Chondrocyte (in vitro differentiated cells): ENCODE results near the gene SAMD11. TPM values are rescaled to one million over a fixed set of nuclear protein-coding genes. Genes with fewer than 3 reads are reported as not detected.

ENCODE experiments used
- DNase-seq: peaks from one replicate; pipeline ENCODE4 v3.0.0; 2021; ENCODE audit warnings: mixed read lengths, low spot score
- H3K27ac Mint-ChIP-seq: one replicate; pipeline ENCODE4 v1.8.0; 2021; ENCODE audit warnings: mild to moderate bottlenecking, moderate library complexity, mixed read lengths; ENCODE audit not compliant: unreplicated experiment
- H3K27me3 Mint-ChIP-seq: 2 replicates; pipeline ENCODE4 v1.8.0; 2021; ENCODE audit warnings: low read depth, mixed read lengths
- H3K36me3 Mint-ChIP-seq: 2 replicates; pipeline ENCODE4 v1.8.0; 2021; ENCODE audit warnings: low read depth, mixed read lengths
- H3K4me1 Mint-ChIP-seq: 2 replicates; pipeline ENCODE4 v1.8.0; 2021; ENCODE audit warnings: low read depth, mild to moderate bottlenecking, mixed read lengths
- H3K4me3 Mint-ChIP-seq: one replicate; pipeline ENCODE4 v1.8.0; 2021; ENCODE audit warnings: mild to moderate bottlenecking, moderate library complexity, mixed read lengths; ENCODE audit not compliant: unreplicated experiment
- H3K9me3 Mint-ChIP-seq: 2 replicates; pipeline ENCODE4 v1.8.0; 2021; ENCODE audit warnings: low read depth, mixed read lengths
- CTCF ChIP-seq: fragments of 200-600 bp; sonication (generic); IDR thresholded peaks from 2 replicates; pipeline ENCODE4 v1.5.0; 2021; ENCODE audit warnings: antibody characterized with exemption, mild to moderate bottlenecking, moderate library complexity
- total RNA-seq: library from RNA; stranded (reverse); gene quantifications from 3 replicates; pipeline ENCODE4 v1.2.1, GENCODE V29; 2021

The SAMD11 gene
- total RNA-seq, 1 donor from 2014 or later, result 3.4 TPM

GRCh38 chr1:940107-941014 lies 16.6 kb downstream of the SAMD11 start:
- peak overlapping the region; percentile 17 for H3K27ac Mint-ChIP-seq
- peaks cover 2% of the 10 kb centered on the region for H3K36me3 Mint-ChIP-seq
- peak overlapping the region; percentile 40 for H3K4me3 Mint-ChIP-seq
- H3K4me1 Mint-ChIP-seq, result peaks cover 35% of the 10 kb centered on the region
- H3K27me3 Mint-ChIP-seq, result no peaks in the 10 kb centered on the region
- peak; percentile 51 for TF ChIP-seq CTCF
- H3K9me3 Mint-ChIP-seq, result no peaks in the 10 kb centered on the region
- no peak for DNase-seq

GRCh38 chr1:941015-941587 lies 17.4 kb downstream of the SAMD11 start:
- Mint-ChIP-seq H3K27me3 (no peaks in the 10 kb centered on the region), H3K9me3 (no peaks in the 10 kb centered on the region), H3K4me3 (peak overlapping the region; percentile 50), H3K27ac (peak overlapping the region; percentile 17), H3K36me3 (peaks cover 2% of the 10 kb centered on the region), H3K4me1 (peaks cover 31% of the 10 kb centered on the region)
- TF ChIP-seq CTCF, result no peak
- no peak for DNase-seq

DNA sequence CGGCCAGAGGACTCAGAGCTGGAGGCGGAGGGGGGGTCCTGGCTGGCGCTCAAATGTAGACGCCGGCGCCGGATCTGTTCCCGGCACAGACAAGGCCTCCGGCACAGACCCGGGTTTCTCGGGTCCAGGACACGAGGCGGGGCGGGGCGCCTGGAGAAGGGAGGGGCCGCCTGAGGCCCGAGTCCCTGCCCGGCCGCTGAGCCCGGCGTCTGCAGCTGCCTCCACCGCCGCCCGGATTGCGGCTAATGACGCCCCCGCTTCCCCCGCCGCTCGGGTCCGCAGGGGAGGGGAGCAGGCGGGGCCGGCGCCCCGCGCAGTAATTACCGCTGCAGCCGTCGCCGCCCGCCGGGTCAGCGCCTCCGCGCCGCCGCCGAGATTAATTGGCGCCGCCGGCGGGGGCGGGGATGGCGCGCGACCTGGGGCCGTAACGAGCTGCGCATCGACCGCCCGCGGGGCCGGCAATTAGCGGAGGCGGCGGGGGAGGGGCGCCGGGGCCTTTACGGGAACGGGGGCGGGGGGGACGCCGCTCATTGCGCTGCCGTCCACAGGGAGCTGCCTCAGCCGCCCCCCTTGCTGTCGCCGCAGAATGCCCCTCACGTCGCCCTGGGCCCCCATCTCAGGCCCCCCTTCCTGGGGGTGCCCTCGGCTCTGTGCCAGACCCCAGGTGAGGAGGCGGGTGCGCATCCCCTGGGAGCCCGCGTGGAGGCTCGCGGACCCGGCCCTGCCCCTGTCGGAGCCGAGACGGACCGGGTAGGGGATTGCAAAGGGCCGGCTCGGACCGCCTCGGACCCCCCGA lies 18.1 kb downstream of the SAMD11 start:
- DNase-seq, result no peak
- Mint-ChIP-seq H3K36me3 (peaks cover 2% of the 10 kb centered on the region), H3K27me3 (no peaks in the 10 kb centered on the region), H3K4me3 (peak overlapping the region; percentile 50), H3K27ac (no peak overlapping the region), H3K4me1 (peaks cover 31% of the 10 kb centered on the region), H3K9me3 (no peaks in the 10 kb centered on the region)
- TF ChIP-seq CTCF, result no peak

DNA sequence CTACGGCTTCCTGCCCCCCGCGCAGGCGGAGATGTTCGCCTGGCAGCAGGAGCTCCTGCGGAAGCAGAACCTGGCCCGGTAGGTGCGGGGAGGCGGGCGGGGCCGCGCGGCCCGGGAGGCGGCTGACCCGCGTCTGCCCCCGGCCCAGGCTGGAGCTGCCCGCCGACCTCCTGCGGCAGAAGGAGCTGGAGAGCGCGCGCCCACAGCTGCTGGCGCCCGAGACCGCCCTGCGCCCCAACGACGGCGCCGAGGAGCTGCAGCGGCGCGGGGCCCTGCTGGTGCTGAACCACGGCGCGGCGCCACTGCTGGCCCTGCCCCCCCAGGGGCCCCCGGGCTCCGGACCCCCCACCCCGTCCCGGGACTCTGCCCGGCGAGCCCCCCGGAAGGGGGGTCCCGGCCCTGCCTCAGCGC lies 18.7 kb downstream of the SAMD11 start:
- H3K36me3 Mint-ChIP-seq, result peaks cover 5% of the 10 kb centered on the region
- no peak overlapping the region for H3K4me3 Mint-ChIP-seq
- H3K27me3 Mint-ChIP-seq, result no peaks in the 10 kb centered on the region
- H3K27ac Mint-ChIP-seq, result no peak overlapping the region
- no peak for DNase-seq
- TF ChIP-seq CTCF, result no peak
- H3K9me3 Mint-ChIP-seq, result no peaks in the 10 kb centered on the region
- H3K4me1 Mint-ChIP-seq, result peaks cover 31% of the 10 kb centered on the region
